GM19324 (cell line): ENCODE results near the gene USP6NL.

Experiments
- ATAC-seq: cut with Tn5 transposase; IDR thresholded peaks from one replicate; pipeline ENCODE4 v1.9.1; 2021; ENCODE audit warnings: mild to moderate bottlenecking, moderate library complexity; ENCODE audit not compliant: unreplicated experiment, low FRiP score

Gene USP6NL

GRCh38 chr10:11433657-11434056 is 177.8 kb downstream of the USP6NL start:
- no peak for ATAC-seq

- ATAC-seq, result no peak
Observed at GRCh38 chr10:11431216-11431555, 180.3 kb downstream of the USP6NL start.

GRCh38 chr10:11430421-11431215 is 180.8 kb downstream of the USP6NL start:
- ATAC-seq, result no peak

- ATAC-seq, result no peak
Observed at GRCh38 chr10:11429439-11430052, 181.9 kb downstream of the USP6NL start.

DNA sequence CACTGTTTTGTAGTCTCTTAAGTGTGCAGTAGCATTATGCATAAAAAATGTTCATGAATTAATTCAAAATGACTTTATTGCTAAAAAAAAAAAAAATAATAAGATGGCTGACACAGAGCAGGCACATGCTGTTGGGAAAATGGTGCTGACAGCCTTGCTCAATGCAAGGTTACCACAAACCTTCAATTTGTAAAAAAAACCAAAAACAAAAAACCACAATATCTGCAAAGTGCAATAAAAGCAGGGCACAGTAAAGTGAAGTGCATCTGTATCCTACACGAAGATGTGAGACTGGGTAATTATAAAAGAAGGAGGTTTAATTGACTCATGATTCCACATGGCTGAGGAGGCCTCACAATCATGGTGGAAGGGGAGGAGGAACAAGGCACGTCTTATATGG is 185.8 kb downstream of the USP6NL start:
- no peak for ATAC-seq

DNA sequence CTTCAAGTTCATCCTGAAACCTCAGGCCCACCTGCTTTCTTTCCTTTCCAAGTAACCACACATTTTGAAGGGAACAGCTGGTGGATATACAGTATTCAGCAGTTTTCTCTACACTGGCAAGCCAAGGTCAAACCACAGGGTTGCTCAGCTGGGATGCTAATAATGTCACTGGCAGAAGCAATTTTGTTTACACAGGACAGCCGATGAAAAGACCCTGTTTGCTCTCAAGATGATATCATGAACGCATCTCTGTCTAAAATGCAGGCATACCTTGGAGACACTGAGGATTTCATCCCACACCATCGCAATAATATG is 186.2 kb downstream of the USP6NL start:
- no peak for ATAC-seq

DNA sequence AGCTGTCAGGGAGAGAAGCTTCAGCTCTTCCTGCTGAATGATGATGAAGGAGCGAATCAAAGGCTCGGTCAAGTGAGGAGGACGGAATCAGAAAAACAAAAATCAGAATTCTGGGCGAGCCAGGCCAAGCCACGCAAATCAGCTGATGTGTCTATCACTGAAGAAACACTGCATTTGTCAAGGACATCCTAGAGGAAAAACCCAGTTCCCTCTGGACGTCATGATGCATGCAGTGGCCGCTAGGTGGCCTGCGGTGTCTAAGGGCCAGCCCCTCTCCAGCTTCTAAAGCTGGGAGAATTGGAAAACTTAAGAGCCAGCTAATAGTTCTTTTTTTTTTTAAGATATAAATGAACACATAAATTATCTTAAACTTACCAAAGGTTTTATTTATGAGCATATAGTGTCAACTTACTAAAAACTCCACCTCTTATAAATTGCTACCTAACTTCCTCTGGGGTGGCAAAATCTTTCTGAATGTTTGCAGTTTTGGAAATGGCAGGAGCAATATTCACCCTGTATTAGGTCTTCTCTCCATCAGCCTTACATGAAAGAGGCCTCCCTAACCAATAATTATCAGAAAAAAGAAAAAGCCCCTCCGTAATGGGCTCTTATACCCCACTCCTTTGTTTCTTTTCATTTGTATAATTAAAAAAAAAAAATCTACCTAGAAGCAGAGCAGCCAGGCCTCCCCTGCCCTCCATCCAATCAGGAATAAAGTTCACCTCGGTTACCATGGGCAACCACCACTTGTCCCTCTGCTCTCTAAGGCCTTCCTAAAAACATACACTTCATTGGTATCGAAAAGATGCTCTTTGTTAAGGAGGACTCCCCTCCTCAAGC is 186.8 kb downstream of the USP6NL start:
- ATAC-seq, result no peak

GRCh38 chr10:11416974-11417373 is 194.5 kb downstream of the USP6NL start:
- ATAC-seq, result no peak

DNA sequence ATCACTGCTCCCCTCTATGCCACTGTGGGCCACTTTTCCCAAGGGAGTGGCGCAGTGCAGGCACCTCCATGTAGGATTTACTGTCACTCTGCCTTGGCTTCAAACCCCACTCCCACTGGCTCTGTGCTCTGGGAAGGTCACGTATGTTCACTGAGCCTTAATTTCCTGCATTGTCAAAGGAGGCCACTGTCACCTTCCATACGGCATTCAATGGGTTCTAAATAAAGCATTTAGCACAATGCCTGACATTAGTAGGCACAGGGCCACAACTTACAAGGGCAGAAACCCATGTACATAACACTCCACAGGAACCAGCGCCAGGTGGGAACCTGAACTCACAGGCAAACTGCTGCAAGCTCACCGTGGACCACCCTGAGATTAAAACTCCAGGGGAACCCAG is 196.4 kb downstream of the USP6NL start:
- ATAC-seq, result no peak

DNA sequence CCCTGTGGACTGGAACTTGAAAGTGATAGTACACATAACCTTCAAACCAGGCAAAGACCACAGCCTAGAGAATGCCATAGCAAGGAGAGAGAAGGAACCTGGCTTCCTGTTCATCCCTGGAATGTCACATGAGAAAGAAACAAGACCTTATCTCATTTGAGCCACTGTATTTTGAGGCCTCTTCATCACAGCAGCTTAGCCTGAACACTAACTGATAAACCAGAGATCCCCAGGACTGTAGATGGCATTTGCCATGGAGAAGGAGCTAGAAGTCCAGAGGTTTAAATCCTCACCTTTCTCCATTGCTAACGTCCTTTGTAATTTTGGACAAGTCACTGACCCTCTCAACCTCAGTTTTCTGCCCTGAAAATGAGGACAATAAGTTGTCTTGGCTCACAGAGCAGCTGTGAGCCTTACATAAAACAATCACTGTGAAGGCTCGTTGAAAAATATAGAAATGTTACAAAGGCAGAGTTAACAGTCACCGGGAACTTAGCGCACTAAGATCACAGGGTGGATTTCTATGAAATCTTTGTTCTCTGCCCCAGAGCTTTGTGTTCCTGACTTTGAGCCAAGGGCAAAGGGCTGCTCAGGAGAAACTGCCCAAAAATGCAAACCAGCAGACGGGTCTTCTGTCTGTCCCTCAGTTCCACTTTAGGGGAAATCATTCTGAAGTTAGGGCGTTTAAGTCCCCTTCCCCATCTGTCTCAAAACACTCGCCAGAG is 197.0 kb downstream of the USP6NL start:
- no peak for ATAC-seq

GRCh38 chr10:11411926-11412545 is 199.4 kb downstream of the USP6NL start:
- no peak for ATAC-seq

DNA sequence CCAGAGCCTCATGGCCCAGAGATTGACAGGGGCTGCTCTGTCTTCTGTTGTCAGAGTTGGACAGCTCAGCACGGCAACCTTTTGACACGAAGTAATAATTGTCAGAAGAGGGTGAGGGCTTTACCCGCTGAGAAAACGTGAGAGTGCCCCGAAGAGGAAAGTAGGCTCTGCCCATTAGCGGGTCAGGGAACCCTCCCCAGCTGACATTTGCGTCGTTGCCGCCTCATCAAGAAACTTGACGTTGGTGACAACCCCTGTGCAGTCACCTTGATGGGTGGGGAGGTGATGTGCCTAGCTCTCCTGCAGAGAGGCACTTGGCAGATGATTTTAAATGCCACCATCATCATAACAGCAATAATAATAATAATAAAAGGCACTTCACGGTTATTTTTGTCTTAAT is 202.1 kb downstream of the USP6NL start:
- no peak for ATAC-seq

GRCh38 chr10:11407939-11408338 is 203.5 kb downstream of the USP6NL start:
- no peak for ATAC-seq

- no peak for ATAC-seq
Observed at GRCh38 chr10:11406746-11407145, 204.7 kb downstream of the USP6NL start.

DNA sequence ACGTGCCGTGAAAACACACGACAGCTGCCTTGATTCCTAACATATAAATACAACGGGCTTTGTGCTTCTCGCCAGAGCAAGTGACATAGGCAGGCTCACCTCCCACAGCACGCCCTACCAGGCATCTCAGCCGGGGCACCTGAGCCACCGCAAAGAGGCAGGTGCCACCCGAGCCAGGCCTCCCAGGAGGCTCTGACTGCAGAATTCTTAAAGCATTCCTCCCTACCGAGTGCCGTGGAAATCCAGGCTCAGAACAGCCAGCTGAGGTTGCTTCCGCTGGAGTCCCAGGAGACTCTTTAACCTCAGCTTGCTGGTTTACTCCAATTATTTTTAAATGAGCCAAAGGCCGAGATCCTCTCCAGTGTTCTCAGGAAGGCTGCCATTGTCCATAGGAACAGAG is 206.5 kb downstream of the USP6NL start:
- ATAC-seq, result no peak
